Measurements from ENCODE around the gene ACBD3.

The ACBD3 gene

DNA sequence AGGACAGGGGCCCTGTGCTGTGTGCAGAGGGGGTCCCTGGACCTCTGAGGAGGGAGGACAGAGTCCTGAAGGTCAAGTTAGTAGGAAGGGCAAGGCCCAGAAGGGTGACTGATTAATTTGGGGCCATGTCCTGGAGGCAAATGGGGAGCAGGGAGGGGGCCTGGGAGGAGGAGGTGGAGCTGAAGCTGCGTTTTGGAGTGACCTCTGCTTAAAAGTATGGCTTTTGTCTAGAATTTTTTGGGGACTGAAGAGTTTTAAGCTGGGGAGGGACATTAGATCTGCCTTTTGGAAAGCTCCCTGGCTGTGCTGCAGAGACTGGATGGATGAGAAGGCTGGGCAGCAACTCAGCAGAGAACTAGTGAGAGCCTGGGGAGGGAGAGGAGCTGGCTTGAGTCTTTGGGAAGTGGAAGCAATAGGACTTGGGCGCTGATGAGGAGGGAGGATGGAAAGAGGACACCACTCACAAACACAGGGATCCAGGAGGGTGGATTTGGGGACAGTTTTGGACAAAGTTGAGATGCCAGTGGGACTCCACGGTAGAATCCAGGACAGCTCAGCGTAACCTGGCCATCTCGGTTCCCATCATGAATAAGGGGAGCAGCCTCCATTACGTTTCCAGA, 52.9 kb downstream of the ACBD3 start:
- no peak for ATAC-seq (ENCODE audit: insufficient read depth, low read depth)
- H2AFZ ChIP-seq (ENCODE audit: low read depth, low read length), result no peak overlapping the region

DNA sequence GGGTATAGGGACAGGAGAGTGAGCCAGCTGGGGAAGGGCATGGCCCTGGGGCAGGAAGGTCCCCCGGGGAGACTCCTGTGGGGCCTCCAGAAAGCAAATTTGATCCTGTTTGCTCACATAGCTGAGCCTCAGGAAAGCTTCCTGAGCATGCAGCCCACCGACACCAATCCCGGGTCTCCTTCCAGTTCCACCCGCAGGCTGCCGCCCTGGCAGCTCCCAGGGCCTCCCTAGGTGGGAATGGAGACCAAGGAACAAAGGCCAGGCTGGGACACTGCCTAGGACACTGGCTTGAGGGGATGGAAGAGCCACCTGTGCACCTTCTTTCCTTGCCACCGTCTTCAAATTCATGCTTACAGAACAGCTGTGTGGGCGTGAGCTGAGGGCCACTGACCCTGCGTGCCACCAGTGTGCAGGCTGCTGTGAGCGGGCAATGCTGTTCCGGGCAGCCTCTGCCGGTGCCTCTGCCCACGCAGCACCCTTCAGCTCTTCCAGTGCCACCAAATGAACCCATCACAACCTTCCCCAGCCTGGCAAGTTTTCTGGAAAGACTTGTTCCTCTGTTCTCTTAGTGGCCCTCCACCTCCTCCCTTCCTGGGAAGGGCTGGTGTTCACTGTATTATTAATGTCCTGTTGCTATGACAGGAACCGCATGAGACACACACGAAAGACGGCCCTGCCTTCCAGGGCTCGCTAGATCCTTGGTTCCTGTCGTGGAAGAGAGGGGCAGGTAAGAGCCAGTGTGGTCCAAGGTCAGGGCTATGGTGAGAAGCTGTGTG, 53.6 kb downstream of the ACBD3 start:
- H2AFZ ChIP-seq (ENCODE audit: low read depth, low read length), result no peak overlapping the region
- H3K4me3 ChIP-seq (ENCODE audit: low read depth in 1 of 2, low read length in 2 of 2), result no peak overlapping the region
- ATAC-seq (ENCODE audit: insufficient read depth, low read depth) (no peak), DNase-seq (no peak)
- 0 out of 2 replicates have a peak, but pooled peaks cover 2% of the 10 kb centered on the region for H4K20me1 ChIP-seq (ENCODE audit: insufficient read depth, low read length)
- H3K4me2 ChIP-seq (ENCODE audit: insufficient read depth, low read length), result no peak overlapping the region
- no peaks in the 10 kb centered on the region for H3K4me1 ChIP-seq (ENCODE audit: insufficient read depth, low read length)
- no peaks in the 10 kb centered on the region for H3K79me2 ChIP-seq (ENCODE audit: insufficient read depth, low read length)
- no peak overlapping the region for H3K9ac ChIP-seq (ENCODE audit: low read depth, low read length)
- H3K27ac ChIP-seq (ENCODE audit: low read length), result no peak overlapping the region
- H3K36me3 ChIP-seq (ENCODE audit: insufficient read depth, low read length), result no peaks in the 10 kb centered on the region
- H3K27me3 ChIP-seq (ENCODE audit: insufficient read depth, low read length, poor library complexity), result no peaks in the 10 kb centered on the region
- TF ChIP-seq EZH2 (IDR thresholded peaks at IDR 0.05; ENCODE audit: borderline replicate concordance, low read depth, low read length, severe bottlenecking) (no peak), CTCF (IDR thresholded peaks at IDR 0.05; ENCODE audit: borderline replicate concordance, extremely low read depth, low read length, poor library complexity, severe bottlenecking) (no peak)
- H3K9me3 ChIP-seq (ENCODE audit: insufficient read depth, low read length, severe bottlenecking), result no peaks in the 10 kb centered on the region

More for the DNA sequence above, 52.9 kb downstream of the ACBD3 start:
- Histone ChIP-seq H3K36me3 (ENCODE audit: insufficient read depth, low read length) (no peaks in the 10 kb centered on the region), H3K4me3 (ENCODE audit: low read depth in 1 of 2, low read length in 2 of 2) (no peak overlapping the region), H3K9me3 (ENCODE audit: insufficient read depth, low read length, severe bottlenecking) (no peaks in the 10 kb centered on the region), H3K4me2 (ENCODE audit: insufficient read depth, low read length) (no peak overlapping the region), H4K20me1 (ENCODE audit: insufficient read depth, low read length) (0 out of 2 replicates have a peak, but pooled peaks cover 2% of the 10 kb centered on the region), H3K9ac (ENCODE audit: low read depth, low read length) (no peak overlapping the region), H3K79me2 (ENCODE audit: insufficient read depth, low read length) (no peaks in the 10 kb centered on the region), H3K27me3 (ENCODE audit: insufficient read depth, low read length, poor library complexity) (no peaks in the 10 kb centered on the region), H3K4me1 (ENCODE audit: insufficient read depth, low read length) (no peaks in the 10 kb centered on the region), H3K27ac (ENCODE audit: low read length) (no peak overlapping the region)
- DNase-seq, result no peak
- TF ChIP-seq EZH2 (IDR thresholded peaks at IDR 0.05; ENCODE audit: borderline replicate concordance, low read depth, low read length, severe bottlenecking), result no peak
- TF ChIP-seq CTCF (IDR thresholded peaks at IDR 0.05; ENCODE audit: borderline replicate concordance, extremely low read depth, low read length, poor library complexity, severe bottlenecking), result no peak

DNA sequence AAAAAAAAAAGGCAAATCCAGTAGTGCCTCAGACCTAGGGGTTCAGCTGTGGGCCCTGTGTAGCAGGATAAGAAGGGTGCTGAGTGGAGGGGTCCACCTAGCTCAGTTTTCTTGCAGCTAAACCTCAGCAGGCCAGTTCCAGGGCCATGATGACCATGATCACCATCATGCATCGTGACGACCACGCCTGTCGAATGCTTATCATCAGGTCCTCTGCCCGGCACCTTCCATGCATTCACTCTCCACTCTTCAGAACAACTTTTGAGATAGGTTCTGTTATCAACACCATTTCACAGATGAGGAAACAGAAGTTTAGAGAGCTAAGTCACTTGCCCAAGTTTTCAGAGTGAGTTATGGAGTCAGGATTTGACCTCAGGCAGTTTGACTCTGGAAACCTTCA, 54.9 kb downstream of the ACBD3 start:
- Histone ChIP-seq H3K36me3 (ENCODE audit: insufficient read depth, low read length) (no peaks in the 10 kb centered on the region), H3K9ac (ENCODE audit: low read depth, low read length) (no peak overlapping the region), H3K4me2 (ENCODE audit: insufficient read depth, low read length) (no peak overlapping the region), H3K4me3 (ENCODE audit: low read depth in 1 of 2, low read length in 2 of 2) (no peak overlapping the region), H3K4me1 (ENCODE audit: insufficient read depth, low read length) (no peaks in the 10 kb centered on the region), H2AFZ (ENCODE audit: low read depth, low read length) (no peak overlapping the region), H3K27me3 (ENCODE audit: insufficient read depth, low read length, poor library complexity) (no peaks in the 10 kb centered on the region), H4K20me1 (ENCODE audit: insufficient read depth, low read length) (0 out of 2 replicates have a peak, but pooled peaks cover 2% of the 10 kb centered on the region), H3K9me3 (ENCODE audit: insufficient read depth, low read length, severe bottlenecking) (no peaks in the 10 kb centered on the region), H3K79me2 (ENCODE audit: insufficient read depth, low read length) (no peaks in the 10 kb centered on the region), H3K27ac (ENCODE audit: low read length) (no peak overlapping the region)
- ATAC-seq (ENCODE audit: insufficient read depth, low read depth) (no peak), DNase-seq (no peak)
- no peak for TF ChIP-seq EZH2 (IDR thresholded peaks at IDR 0.05; ENCODE audit: borderline replicate concordance, low read depth, low read length, severe bottlenecking)
- no peak for TF ChIP-seq CTCF (IDR thresholded peaks at IDR 0.05; ENCODE audit: borderline replicate concordance, extremely low read depth, low read length, poor library complexity, severe bottlenecking)
